HEK293 (cell line): ENCODE results near the gene ZNF536.

Source experiments
- BCL11A ChIP-seq: fragments of 450-650 bp; formaldehyde crosslinking; IDR thresholded peaks from 2 replicates; pipeline ENCODE4 v1.5.1; 2016; ENCODE audit warnings: low read depth, missing biosample characterization, missing genetic modification characterization
- CTCF ChIP-seq: fragments of 450-650 bp; formaldehyde crosslinking; IDR thresholded peaks from 2 replicates; pipeline ENCODE4 v1.5.1; 2016; ENCODE audit warnings: missing biosample characterization, missing genetic modification characterization
- GLI2 ChIP-seq: fragments of 450-650 bp; formaldehyde crosslinking; IDR thresholded peaks from 2 replicates; pipeline ENCODE4; 2017; ENCODE audit warnings: missing biosample characterization, missing genetic modification characterization, low read depth, borderline replicate concordance
- KLF7 ChIP-seq: fragments of 450-650 bp; formaldehyde crosslinking; IDR thresholded peaks from 2 replicates; pipeline ENCODE4 v1.5.1; 2016; ENCODE audit warnings: missing biosample characterization, missing genetic modification characterization, borderline replicate concordance
- KLF9 ChIP-seq: fragments of 450-650 bp; formaldehyde crosslinking; IDR thresholded peaks from 2 replicates; pipeline ENCODE4 v1.5.1; 2016; ENCODE audit warnings: missing biosample characterization, missing genetic modification characterization, low read depth
- PRDM1 ChIP-seq: fragments of 450-650 bp; formaldehyde crosslinking; IDR thresholded peaks from 2 replicates; pipeline ENCODE4; 2016; ENCODE audit warnings: missing biosample characterization, missing genetic modification characterization
- ZNF221 ChIP-seq: fragments of 450-650 bp; formaldehyde crosslinking; IDR thresholded peaks from 2 replicates; pipeline ENCODE4 v1.5.1; 2017; ENCODE audit warnings: missing biosample characterization, missing genetic modification characterization, borderline replicate concordance
- ZNF223 ChIP-seq: fragments of 450-650 bp; formaldehyde crosslinking; IDR thresholded peaks from 2 replicates; pipeline ENCODE4 v1.5.1; 2016; ENCODE audit warnings: missing biosample characterization, missing genetic modification characterization
- ZNF274 ChIP-seq, 2 experiments: fragments of 200-500 bp in 1 of 2; fragments of 450-650 bp in 1 of 2; sonication (Bioruptor generic) in 1 of 2; formaldehyde crosslinking in 1 of 2; IDR thresholded peaks; 2 replicates each; pipeline versions ENCODE4 v1.5.1 to v1.6.1; 2014 to 2016; ENCODE audit warnings: borderline replicate concordance in 1 of 2, inconsistent platforms in 1 of 2, low read length in 1 of 2, missing biosample characterization in 1 of 2, missing genetic modification characterization in 1 of 2
- ZNF48 ChIP-seq: fragments of 450-650 bp; formaldehyde crosslinking; IDR thresholded peaks from 2 replicates; pipeline ENCODE4 v1.5.1; 2016; ENCODE audit warnings: missing biosample characterization, missing genetic modification characterization
- ZNF654 ChIP-seq: fragments of 450-650 bp; formaldehyde crosslinking; IDR thresholded peaks from 2 replicates; pipeline ENCODE4 v1.5.1; 2016; ENCODE audit warnings: low read depth, missing biosample characterization, missing genetic modification characterization
- ZNF776 ChIP-seq: fragments of 450-650 bp; formaldehyde crosslinking; IDR thresholded peaks from 2 replicates; pipeline ENCODE4 v1.5.0; 2017; ENCODE audit warnings: missing biosample characterization, missing genetic modification characterization, borderline replicate concordance

- TF ChIP-seq CTCF (tag by site-specific recombination) (no peak), ZNF48 (tag by site-specific recombination) (no peak), KLF7 (tag by site-specific recombination) (no peak), PRDM1 (tag by site-specific recombination) (no peak), ZNF221 (tag by site-specific recombination) (no peak), GLI2 (tag by site-specific recombination) (no peak), KLF9 (tag by site-specific recombination) (no peak), ZNF654 (tag by site-specific recombination) (no peak), ZNF776 (no peak), ZNF223 (tag by site-specific recombination) (no peak), BCL11A (no peak), ZNF274 (IDR thresholded peaks at IDR 0.05; ENCODE audit: low read length) (no peak), ZNF274 (tag by site-specific recombination; IDR thresholded peaks at IDR 0.05; ENCODE audit: borderline replicate concordance) (no peak)
These were observed 30.5 kb upstream of the ZNF536 start for GRCh38 chr19:30341611-30342201.
